ENCODE measurements around the gene HIPK2. TPM values are rescaled to one million over a fixed set of nuclear protein-coding genes. Genes with fewer than 3 reads are reported as not detected.

HIPK2 gene
- total RNA-seq, 1 experiment from 2014 or later = 15.4 TPM

DNA sequence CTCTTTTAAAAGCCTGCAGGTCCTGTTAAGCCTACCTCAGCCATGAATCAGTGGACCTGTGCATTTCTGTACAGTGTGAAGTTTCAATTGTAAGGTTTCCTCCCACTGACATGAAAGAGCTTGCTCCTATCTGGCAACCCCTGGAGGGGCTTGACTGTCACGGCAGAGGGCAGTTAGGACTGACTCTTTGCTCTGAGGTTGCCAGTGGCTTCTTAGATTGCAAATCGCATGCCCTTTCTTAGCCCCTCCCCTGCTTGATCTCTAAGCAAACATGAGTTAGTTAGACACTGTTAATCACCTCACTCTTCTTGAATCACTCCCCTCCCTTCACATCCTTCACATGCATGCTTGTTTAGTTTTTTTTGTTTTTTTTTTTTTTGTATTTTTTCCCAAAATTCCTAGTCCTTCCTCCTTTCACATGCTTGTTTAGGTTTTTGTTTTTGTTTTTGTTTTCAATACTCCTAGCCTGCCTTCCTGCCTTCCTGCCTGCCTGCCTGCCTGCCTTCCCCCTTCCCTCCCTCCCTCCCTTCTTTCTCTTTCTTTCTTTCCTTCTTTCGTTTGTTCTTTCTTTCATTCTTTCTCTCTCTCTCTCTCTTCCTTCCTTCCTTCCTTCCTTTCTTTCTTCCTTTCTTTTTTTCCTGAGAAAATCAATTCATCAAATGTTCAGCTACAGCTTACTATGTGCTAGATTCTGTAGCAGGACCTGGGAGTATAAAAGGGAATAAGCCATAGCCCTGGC lies 6.0 kb upstream of the HIPK2 start:
- DNase-seq (ENCODE audit: low spot score) = no peak

DNA sequence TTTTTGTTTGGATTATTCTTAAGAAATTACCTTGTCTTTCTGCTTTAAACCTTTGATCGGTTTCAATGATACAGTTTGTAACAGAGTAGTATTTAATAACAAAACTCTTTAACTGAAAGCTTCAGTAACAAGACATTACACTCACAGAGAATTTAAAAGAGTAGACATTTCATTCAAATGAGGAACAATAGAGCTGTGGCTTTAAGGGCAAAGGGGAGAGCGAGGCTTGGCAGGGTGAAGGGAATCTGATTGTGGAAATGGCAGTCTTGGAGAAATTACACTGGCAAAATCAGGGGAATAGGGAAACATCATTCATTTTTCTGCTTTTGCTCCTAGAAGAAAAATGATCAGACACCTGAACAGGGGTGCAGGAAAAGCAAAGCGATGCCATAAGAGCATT lies 5.1 kb upstream of the HIPK2 start:
- DNase-seq (ENCODE audit: low spot score) = no peak

DNA sequence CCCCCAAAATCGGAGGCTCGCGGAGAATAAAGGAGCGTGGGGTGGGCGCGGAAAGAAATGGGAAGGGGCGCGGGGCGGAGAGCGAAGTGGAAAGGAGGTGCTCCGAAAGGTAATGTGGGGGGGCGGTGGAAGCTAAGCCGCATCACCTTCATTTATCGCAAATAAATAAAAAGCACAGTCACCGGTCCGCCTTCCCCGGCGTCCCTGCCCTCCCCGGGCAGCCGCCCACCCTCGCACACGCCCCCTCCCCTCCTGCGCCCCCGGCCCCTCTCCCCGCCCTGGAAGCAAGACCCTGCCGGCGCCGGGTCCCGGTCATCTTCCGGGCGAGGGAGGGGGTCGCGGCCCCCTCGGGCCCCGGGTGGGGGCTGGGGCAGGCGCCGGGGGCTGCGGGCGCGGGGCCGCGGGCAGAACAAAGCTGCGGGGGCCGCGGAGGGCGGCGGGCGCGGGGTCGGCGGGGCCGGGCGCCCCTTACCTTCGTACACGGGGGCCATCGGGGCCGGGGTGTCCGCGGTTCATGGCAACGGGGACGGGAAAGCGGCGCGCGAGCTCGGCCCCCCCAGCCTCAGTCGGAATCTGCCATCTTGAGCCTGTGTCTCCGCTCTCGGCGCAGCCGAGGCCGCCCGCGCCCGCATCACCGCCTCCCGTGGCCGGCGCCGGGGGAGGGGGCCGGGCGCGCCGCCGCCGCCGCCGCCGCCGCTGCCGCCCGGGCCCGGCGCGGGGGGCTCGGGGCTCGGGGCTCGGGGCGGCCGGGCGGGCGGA lies 486 bp downstream of the HIPK2 start:
- no peak for DNase-seq (ENCODE audit: low spot score)

DNA sequence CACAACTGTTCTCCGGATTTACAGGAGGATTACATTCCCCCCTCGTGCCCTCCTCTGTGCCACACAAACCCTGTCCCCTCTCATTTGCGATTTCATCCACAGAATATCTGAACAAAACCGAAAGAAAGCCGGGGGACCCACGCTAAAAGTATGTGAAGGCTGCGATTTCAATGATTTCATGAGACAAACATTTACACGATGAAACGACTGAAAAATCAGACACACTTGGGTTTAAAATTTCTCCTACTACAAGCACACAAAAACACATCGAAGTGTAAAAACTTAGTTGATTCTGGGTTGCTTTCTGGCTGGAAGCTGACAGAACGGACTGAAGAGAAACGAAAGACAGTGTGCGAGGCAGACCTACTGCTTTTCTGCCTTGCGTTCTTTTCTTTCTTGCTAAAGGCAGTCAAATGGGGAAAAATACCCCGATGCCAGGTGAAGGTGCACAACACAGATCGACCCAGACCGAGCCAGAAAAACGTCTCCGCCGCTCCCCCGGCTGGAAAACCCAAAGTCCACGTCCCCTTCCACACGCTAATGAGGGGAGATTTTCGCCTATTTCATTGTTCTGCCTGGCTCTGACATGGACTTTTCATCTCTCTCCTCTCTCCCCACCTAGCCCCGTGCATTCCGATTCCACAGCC lies 1.2 kb downstream of the HIPK2 start:
- DNase-seq (ENCODE audit: low spot score) = no peak

DNA sequence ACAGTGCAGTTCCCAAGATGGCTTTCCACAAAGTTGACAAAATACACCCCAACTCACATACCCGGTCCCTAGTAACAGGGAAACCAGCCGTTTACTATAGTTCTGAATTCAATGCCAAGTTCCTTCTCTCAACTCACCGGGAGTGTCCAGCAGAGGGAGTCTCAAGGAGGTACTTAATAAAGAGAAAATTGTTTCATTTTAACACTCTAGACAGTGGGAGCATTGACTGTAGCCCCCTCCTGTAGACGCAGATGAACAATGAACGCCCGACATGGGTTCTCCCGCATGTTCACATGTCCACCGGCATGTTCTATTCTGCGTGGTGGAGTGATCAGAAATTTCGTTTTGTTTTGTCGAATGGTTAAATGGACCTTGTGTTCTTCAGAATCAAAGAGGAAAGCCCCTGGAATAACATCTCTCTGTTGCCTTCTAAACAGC lies 1.9 kb downstream of the HIPK2 start:
- DNase-seq (ENCODE audit: low spot score) = peak; percentile 79

DNA sequence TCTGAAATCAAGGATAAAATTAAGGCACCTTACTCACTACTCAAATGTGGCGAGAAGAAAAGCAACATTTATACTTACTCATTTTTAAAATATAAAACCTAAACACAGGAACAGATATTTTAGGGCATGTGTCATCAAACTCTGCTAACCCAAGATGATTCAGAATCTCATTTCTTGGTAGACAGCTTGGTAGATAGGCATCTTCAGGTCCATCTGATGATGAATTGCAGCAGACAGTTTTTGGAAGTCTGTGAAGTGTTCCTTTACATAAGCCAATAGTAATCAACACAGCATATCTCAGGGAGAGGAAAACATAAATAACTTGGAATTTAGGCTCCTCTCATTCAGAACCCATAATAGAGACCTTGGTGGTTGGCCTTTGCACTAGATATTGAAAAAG lies 3.4 kb downstream of the HIPK2 start:
- no peak for DNase-seq (ENCODE audit: low spot score)

DNA sequence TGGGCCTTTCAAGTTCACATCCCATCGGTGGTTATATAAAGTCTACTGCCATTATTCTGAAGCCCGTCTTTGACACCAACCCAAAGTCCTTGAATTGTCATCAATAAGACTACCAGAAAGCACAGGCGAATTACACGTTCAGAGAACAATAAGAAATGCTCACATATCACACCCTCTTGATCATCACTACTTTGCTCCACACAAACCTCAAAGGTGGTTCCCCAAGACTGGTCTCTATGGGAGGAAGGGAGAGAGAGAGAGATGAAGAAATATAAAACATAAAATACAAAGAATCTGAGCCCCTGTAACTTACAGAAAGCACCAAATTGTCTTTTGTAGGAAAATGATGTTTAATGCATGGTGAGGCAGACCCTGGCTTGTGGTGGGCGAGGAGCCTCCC lies 4.4 kb downstream of the HIPK2 start:
- no peak for DNase-seq (ENCODE audit: low spot score)

DNA sequence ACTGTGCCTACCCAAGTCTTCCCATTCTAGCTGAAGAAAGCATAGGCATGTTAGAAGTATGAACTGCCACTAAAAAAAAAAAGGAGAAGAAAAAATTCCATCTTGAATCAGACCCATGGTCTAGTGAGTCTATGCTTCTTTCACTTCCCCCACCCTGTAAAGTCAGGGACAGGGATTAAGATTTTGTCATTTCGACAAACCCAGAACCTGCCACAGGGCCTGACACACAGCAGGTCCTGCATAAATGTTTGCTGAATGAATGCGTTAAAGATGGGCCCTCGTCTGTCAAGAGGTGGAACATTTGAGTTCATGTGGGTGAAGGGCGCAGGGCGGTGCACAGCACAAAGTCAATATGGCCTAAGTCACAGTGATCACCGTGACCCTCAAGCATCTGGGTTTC lies 4.9 kb downstream of the HIPK2 start:
- DNase-seq (ENCODE audit: low spot score) = no peak

DNA sequence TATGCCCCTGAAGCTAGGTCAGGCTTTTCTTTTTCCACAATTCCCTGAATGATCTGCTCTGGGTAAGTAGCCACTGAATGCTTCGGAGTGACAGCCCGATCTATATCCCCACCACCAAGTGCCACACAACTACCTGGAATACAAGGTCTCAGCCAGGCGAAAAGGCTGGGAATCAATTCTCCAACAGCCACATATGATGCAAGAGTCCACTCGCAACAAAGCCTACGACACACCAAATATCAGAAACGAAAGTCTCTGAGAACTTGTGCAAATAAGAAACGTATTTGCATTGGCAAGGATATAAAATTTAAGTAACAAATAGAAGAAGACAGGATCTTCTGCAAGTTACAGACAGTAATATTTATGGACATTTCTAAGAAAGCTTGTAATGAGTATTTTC lies 5.7 kb downstream of the HIPK2 start:
- no peak for DNase-seq (ENCODE audit: low spot score)

DNA sequence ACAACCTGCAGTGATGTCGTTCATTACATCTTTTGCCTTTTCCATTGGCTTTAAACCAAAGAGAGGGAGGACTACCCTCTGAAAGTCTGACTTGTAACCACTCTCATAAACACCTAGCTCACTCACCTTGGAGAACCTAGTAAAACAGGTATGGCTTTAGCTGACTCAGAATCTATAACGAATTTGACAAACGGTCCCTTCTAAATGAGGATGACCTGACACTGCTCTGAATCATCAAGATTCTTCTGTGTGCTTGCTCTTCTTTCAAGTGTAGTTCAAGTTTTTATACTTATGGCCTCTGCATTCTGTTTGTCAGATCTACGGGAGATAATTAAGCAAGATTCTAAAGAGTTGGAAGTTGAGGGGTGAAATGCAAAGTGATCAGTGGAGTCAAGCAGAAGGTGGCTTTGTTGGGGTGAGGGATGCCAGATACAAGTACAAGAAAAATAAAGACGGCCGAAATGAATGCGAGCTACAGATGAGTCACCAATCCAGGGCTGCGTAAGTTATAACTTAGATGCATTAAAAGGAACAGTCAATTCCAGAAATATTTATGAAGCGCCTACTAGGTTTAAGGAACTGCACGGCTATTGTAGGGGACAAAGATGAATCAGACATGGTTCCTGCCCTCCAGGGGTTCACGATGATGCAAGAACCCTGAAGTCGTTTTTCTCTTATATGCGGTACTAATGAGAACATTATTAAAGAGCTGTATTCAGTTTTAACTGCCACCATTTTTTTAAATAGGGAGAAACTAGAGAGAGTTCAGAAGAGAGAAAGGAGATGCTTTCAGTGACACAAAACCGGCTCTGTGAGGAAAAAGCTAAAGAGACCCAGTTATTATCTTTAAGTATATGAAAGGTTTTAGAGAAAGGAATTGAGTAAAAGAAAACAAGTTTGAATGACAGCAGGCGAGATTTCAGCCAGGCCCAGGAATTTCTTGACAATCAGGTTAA lies 6.5 kb downstream of the HIPK2 start:
- DNase-seq (ENCODE audit: low spot score) = peak; percentile 56

DNA sequence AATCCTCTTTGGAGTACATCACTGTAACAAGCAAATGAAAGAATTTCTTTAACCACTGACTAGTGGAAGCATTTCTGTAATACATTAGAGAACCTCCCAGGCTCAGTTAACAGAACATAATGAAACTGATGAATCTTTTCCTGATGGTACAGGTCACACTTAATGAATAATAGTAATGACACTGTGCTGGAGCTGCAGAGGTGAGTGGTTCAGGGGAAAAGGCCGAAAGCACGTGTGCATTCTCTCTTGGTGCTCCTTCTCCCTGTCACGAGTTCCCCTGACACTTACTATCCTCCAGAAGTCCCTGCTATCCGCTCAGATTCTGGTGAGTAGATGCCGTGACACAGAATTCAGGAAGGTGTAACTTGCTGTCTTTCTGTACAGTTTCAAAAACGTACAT lies 8.0 kb downstream of the HIPK2 start:
- DNase-seq (ENCODE audit: low spot score) = no peak

DNA sequence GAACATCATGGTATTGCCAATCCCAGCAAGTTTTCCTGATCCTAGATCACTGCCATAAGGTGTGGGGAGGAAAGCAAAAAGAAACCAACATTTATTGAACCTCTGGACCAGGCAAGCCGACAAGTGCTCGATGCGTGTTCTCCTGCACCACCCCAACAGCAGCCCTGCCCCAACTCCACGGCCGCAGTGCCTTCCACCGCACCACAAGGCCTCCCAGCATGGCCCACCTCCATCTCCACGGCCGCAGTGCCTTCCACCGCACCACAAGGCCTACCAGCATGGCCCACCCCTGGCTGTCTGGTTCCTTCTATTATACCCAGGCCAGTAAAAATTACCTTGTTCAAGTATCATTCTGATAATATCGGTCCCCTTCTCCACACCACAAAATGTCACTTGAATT lies 8.7 kb downstream of the HIPK2 start:
- DNase-seq (ENCODE audit: low spot score) = no peak

DNA sequence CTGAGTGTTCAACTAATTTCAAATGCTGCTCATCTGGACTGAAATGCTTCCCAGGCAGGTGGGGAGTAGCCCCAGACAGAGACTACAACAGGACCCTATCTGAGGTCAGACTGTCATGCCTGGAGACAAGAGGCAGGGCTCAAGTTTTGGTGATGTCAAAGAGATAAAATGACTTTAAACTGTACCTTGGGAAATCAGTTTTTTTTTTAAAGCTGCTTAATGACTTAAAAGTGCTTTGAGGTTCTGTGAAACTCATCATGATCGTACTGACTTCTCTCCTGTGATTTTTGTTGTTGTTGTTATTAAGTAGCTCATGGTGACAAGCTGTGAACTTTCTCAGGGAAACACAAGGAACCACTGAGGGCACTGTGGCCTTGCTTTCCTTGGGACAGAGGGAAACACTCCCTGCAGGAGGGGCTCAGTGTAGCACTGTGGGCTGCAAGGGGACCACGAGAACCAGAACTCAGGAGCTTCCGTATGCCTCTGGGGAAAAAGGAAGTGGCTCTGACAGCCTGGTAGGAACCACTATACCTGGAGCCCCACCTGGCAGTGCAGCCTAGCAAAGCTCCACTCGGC lies 9.5 kb downstream of the HIPK2 start:
- DNase-seq (ENCODE audit: low spot score) = no peak

DNA sequence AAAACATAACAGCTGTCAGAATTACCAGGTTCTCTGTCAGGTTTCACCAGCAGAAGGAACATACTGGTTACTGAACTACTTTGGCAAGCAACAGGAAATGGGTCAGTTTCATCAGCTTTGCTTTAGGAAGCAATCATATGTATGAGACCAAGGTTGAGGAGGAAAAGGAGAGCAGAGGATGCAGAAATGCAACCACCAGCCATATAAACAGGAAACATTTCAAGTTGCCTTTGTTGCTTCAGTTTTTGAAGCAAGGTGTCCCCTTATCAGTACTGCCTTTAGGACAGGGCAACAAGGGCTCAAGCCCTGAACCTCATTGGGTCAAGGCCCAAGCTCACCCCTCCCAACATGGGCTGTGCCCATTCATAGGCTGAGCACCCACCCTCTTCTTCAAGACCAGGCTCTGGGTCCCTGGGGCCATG lies 10.2 kb downstream of the HIPK2 start:
- DNase-seq (ENCODE audit: low spot score) = no peak

DNA sequence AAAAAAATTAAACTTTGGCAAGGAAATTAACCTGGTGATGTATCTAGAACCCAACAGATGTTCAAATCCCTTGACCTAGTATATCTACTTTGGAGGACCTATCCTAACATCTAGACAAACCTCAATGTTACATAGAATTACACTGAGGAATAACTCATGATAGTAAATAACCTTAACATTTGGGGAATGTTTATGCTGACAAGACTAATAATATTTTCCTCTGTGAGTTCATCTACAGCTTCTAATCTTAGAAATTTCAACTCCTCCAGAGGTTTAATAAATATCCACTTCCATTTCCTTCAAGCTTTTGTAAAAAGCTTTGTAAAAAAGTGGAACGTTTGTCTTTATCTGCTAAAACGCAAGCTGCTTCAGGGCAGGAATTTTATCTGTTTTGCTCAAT lies 12.7 kb downstream of the HIPK2 start:
- no peak for DNase-seq (ENCODE audit: low spot score)

DNA sequence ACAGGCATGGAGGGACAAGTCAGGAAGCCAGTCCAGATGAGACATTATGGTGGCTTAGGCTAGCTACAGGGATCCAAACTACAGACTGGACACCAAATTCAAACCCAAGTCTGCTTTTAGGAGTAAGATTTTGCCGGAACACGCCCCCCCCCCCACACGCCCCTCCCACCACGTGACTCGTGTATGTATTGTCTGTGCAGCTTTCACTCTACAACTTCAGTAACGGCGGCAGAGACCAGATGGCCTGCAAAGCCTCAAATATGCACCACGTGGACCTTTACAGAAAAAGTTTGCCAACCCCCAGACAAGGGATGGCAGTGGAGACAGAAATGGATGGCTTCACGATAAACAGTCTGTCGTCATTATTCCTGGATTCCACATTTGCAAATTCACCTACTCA lies 14.5 kb downstream of the HIPK2 start:
- no peak for DNase-seq (ENCODE audit: low spot score)

DNA sequence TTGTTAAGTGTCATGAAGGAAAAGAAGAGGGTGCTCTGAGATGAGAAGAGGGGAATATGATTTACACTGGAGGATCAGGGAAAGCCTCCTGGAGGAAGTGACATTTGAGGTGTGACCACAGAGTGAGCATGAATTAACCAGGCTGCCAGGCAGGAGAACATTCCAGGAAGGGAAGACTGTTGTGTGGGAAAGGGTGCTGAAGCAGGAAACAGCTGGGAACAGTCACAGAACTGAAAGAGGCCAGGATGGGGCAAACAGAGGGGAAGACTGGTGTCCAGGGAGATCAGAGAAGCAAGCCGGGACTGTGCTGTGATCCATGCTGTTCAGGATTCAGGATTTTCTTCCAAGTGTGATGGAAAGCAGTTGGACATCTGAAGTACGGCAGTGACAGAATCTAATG lies 14.9 kb downstream of the HIPK2 start:
- peak; percentile 69 for DNase-seq (ENCODE audit: low spot score)

DNA sequence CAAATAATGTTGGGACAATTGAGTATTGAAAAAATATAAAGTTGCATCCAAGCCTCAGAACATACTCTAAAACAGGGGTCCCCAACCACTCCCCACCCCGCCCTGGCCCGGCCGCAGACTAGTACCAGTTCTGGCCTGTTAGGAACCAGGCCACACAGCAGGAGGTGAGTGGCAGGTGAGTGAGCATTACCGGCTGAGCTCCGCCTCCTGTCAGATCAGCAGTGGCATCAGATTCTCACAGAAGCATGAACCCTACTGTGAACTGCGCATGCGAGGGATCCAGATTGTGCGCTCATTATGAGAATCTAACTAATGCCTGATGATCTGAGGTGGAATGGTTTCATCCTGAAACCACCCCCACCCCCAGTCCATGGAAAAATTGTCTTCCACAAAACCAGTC lies 19.4 kb downstream of the HIPK2 start:
- DNase-seq (ENCODE audit: low spot score) = no peak

DNA sequence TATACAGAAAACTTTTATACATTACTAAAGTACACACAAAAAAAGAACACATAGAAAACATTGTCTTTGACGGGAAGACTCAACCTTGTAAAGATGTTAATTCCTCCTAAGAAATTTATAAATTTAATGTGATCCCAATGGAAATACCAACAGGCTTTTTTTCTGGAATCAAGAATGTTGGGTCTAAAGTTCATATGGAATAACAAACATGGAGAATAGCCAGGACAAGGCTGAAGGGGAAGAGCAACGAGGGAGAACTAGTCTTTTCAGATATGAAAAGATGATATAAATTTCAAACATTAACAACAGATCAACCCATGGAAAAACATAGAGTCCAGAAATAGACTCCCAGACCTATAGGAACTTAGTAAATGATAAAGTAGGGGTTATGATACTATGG lies 19.8 kb downstream of the HIPK2 start:
- DNase-seq (ENCODE audit: low spot score) = no peak

DNA sequence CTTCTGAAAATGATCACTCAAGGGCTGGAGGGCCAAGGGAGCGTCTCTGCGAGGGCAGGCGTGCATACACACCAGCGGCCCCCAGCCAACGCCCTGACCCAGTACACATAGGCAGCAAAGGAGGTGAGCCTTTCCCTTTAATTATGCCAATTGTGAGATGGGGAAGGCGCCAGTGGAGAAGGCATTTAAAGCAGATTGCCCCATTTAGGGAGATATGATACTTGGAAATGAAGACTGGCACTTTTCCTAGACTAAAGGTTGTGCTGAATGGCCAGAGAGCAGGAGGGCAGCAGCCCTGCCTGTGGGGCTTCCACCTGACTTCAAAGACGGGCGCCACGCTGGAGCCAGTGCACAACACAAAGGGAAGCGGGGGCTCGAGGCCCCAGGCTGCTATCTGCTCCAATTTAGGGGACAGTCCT lies 24.1 kb downstream of the HIPK2 start:
- no peak for DNase-seq (ENCODE audit: low spot score)

DNA sequence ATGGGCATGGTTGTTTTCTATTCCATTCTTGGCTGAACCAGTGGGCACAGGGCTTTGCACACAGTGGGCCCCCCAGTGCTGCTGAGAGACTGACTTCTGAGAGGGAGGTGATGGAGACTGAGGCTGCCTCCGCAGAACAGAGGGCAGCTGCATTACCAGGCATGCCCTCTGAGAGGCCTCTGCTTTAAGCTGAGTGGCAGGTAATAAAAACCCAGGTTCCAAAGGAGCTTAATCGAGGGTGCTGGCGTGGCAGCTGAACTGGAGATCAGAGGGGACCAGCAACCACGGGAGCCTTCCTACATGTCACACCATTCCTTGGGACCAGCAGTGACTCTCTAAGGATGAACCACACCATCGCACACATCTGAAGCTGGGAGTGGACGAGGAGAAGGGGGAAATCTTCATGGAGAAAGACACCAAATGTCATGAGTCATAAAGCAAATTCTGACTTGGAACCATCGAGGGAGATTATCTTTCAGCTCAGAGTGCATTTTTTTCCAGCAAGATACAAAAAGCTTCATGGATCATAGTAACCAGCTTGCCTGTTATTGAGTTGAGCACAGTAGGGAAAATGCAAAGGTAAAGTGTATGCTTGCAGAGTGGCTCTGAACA lies 24.6 kb downstream of the HIPK2 start:
- DNase-seq (ENCODE audit: low spot score) = no peak

All from H4 (cell line).